SHP77 (cell line): ENCODE data around the gene CDC42EP4.
"Not testable (repeated sequence)": the region's sequence is repeated elsewhere in the genome, so short reads cannot be mapped to it uniquely, and the experiment has no call there.

Source experiments
- DNase-seq, 2 experiments: peaks; one replicate each; lab custom pipeline; 2025; lab: John Stamatoyannopoulos, UW

Gene CDC42EP4

GRCh38 chr17:73342541-73343167 lies 30.9 kb upstream of the CDC42EP4 start:
- DNase-seq: no peak

GRCh38 chr17:73342050-73342522 lies 30.3 kb upstream of the CDC42EP4 start:
- DNase-seq: peak; percentile 49 to 83

GRCh38 chr17:73341350-73342049 lies 29.7 kb upstream of the CDC42EP4 start:
- DNase-seq: no peak

- no peak for DNase-seq
Observed at GRCh38 chr17:73340093-73340596, 28.3 kb upstream of the CDC42EP4 start.

- DNase-seq: no peak
Observed at GRCh38 chr17:73338566-73339197, 26.9 kb upstream of the CDC42EP4 start.

GRCh38 chr17:73338050-73338521 lies 26.3 kb upstream of the CDC42EP4 start:
- DNase-seq: no peak

- DNase-seq: no peak
Observed at GRCh38 chr17:73337330-73337710, 25.5 kb upstream of the CDC42EP4 start.

GRCh38 chr17:73336408-73337329 lies 24.9 kb upstream of the CDC42EP4 start:
- DNase-seq: peak in 1 of 2 experiments; percentile 16

- DNase-seq: peak; percentile 45 to 48
Observed at GRCh38 chr17:73335591-73336407, 24.0 kb upstream of the CDC42EP4 start.

GRCh38 chr17:73334771-73335513 lies 23.1 kb upstream of the CDC42EP4 start:
- no peak for DNase-seq

GRCh38 chr17:73333445-73333844 lies 21.6 kb upstream of the CDC42EP4 start:
- DNase-seq: not testable (repeated sequence)

- DNase-seq: no peak
Observed at GRCh38 chr17:73331060-73331459, 19.3 kb upstream of the CDC42EP4 start.

GRCh38 chr17:73327676-73328075 lies 15.9 kb upstream of the CDC42EP4 start:
- DNase-seq: no peak

- DNase-seq: no peak
Observed at GRCh38 chr17:73325527-73325842, 13.7 kb upstream of the CDC42EP4 start.

GRCh38 chr17:73324711-73325526 lies 13.1 kb upstream of the CDC42EP4 start:
- no peak for DNase-seq

- DNase-seq: no peak
Observed at GRCh38 chr17:73324160-73324475, 12.3 kb upstream of the CDC42EP4 start.

GRCh38 chr17:73323409-73324159 lies 11.8 kb upstream of the CDC42EP4 start:
- DNase-seq: no peak

- DNase-seq: no peak
Observed at GRCh38 chr17:73320601-73321264, 8.9 kb upstream of the CDC42EP4 start.
